ENCODE measurements around the gene RASGRF2.

RASGRF2 gene

DNA sequence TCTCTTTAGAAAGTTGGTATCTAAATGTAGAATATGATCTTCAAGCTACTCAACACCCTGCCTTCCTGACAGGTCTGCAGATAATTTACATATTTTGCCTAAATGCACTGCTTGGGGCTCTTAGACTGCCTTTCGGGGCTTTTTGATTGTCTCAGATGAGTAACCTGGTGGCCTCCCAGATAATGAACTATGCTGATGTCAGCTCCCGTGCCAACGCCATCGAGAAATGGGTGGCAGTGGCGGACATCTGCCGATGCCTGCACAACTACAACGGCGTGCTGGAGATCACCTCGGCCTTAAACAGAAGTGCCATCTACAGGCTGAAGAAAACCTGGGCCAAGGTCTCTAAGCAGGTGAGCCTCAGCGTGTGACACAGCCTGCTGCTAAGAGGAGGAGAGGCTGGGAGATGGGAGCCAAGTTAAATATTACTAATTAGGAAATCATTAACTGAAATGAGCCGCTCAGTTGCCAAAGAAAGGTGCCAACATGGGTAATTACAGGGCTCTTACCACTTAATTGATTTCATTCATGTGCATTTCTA lies 252.1 kb downstream of the RASGRF2 start:
- DNase-seq: no peak

DNA sequence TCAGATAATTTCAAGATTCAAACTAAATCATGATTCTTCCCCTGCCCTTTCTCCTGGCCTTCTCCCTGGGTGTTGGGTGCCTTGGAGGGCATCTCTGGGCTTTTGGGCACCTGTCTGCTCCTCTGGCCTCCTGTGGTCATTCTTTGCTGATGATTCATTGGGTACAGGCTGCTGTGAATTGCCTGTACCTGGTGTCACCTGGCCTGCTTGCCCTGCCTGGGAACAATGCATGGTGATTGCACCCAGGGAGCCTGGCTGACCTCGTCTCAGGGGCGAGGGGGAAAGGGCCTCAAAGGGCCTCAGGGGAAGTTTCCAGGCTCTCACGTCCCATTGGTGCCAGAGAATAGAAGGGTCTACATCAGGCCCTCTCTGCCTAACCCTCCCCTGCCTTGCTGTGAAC lies 252.9 kb downstream of the RASGRF2 start:
- no peak for DNase-seq

DNA sequence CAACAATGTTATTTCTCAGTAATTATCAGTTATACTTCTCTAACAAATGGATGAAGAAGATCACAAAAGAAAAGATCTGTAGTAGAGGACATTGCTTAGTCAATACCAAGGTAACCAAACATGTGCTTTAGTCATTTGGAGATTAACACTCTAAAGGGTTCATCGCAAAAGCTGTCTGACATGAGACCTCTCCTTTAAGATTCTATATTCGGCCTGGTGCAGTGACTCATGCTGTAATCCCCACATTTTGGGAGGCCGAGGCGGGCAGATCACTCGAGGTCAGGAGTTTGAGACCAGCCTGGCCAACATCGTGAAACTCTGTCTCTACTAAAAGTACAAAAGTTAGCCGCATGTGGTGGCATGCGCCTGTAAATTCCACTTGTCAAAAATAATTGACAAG lies 254.7 kb downstream of the RASGRF2 start:
- no peak for DNase-seq

DNA sequence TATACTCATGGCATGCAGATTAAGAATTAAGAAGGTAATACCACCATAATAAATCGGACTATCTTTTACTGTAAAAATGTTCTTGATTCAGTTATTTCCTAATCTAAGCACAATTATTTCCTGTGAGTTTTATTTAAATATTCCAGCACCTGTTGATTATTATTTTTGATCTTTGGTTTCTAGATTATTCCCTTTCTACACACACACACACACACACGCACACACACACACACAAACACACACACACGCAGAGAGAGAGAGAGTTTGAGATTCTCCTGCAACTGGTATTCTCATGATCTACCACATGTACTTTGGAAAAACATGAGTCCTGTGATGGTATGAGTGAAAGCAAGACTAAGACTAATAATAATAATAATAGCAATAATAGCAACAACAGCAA lies 256.0 kb downstream of the RASGRF2 start:
- no peak for DNase-seq

DNA sequence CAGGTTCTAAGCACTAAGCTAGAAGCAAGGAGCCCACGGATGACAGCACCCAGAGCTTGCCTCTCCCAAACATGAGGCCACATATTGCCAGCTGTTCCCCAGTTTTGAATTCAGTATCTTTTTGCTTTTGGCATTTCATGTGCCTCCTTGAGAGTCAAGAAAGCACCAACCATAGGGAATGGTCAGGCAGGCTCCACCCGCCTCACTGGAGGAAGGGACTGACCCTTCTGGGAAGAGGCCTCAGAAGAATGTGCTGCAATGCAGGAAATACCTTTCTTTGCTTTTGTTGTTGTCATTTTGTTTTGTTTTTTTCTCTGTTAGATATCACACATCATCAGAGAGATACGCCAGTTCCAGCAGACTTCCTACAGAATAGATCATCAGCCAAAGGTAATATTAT lies 259.2 kb downstream of the RASGRF2 start:
- DNase-seq: no peak

DNA sequence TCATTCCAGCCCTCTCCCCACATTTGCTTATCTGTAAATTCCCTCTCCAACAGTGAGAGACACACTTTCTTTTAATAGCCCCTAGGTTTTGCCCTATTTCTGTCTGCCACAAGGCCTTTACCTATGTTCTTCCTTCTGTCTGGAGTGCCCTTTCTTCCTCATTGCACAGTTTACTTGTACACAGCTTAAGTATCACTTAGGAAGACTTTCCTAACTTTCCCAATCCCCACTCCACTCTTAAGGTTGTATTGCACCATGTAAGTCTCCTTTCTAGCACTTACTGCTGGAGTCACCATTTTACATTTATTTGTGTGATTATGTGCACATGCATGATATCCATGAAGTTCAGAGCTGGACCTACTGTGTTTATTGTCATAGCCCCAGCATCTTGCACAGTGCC lies 262.1 kb downstream of the RASGRF2 start:
- no peak for DNase-seq

DNA sequence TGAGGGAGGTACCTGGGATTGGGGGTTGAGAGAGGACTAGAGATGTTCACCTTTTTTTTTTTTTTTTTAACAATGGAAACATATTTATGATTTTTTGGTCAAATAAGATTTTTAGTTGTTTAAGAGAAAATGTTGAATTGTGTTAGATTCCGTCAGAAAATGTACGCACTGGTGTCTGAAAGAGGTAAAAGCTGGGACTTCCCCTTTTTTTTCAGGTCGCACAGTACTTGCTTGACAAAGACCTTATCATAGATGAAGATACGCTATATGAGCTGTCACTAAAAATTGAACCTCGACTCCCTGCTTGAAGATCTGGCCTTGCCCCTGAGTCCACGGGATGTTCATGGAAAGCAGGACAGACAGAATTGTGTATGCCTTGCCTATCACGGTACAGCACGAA lies 265.3 kb downstream of the RASGRF2 start:
- DNase-seq: no peak

DNA sequence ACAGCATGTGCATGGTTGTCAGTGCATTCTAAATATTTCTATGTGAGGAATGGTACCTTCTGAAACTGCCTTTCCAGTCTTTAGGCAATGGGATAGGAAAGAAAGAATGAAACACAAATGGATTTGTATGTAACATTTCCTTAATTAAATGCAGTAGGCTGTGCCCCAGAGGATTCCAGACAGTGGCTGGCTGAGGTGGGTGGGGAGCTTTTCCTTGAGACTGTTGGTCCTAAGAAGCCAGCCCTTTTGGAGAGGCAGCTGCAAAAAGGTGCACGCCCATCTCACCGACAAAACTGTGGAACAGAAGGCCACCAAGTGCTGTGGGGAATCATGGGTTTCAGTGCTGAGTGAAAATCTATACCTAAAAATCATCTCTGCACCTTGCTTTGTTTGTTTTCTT lies 266.1 kb downstream of the RASGRF2 start:
- DNase-seq: no peak

DNA sequence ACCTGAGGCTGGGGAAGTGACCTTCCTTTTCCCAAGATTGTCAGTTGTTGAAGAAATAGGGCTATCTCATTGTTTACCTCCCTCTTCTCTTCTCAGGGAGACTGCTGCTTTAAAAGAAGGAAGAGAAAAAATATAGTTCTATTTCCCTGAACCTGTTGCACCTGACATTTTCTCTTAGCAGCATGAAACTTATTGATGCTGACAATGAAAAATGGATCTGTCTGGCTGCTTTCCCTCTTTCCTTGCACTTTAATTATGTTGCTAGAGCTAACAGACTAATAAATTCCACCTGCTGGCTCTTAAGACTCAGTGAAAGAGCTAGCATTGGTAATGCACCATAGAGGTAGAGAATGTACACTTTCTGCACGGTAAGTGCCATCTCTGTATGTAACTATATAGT lies 266.8 kb downstream of the RASGRF2 start:
- DNase-seq: no peak

DNA sequence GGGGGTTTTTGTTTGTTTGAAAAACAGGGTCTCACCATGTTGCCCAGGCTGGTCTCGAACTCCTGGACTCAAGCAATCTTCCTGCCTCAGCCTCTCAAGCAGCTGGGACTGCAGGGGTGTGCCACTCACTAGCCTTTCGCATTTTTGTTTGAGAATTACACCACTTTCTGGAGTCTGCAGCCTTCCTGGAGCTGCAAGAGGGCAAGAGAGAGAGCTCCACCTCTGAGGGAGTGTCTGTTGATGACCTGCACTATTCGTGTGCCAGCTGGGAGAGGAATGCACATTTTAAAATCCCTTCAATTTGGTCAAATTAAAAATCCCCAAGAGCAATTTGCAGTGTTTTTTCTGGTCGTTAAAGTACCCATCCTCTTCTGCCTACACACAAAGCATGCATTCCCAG lies 267.9 kb downstream of the RASGRF2 start:
- no peak for DNase-seq

DNA sequence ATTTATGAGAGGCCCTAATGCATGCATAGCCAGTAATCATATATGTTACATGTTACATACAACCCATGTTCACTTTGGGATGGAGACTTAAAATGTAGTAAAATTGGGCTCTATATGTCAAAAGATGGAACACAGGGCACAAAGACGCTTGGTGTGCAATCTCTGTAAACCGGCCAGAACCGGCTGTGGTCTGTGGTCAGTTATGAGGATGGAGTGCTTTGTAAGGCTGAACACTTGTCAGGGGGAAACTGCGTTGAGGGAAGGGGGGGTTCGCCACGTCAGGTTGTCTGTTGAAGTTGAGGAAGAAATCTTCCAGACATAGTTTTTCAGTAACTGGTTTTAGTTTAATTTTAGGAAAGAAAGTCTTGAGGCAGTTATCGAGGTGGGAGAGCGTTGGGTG lies 270.3 kb downstream of the RASGRF2 start:
- DNase-seq: no peak

DNA sequence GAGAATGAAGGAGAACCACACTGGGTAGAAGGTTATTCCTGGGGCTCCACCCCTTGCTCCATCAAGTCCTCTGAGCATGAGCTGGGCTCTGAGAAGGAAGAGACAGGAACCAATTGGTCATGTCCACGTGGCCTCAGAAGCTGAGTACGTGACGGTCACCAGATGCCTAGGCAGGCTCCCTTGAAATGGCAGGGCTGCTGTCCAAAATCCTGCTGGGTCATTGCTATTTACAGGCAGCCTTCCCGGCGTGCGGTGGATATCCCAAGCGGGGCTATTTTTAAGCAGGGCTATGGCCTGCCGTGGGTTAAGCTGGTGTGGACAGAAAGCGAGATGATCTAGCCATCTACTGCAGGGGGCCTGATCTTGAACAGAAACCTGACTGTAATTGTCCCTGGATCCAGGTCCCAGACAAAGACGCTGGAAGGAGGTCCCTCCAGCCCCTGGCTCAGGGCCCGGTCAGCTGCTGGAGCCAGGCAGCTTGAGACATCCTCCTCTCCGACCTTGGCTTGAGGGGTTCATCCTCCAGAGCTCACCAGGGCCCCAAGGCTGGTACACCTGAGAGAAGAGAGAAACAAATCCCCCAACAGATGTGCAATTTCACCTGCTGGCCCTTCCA lies 272.4 kb downstream of the RASGRF2 start:
- DNase-seq: no peak

DNA sequence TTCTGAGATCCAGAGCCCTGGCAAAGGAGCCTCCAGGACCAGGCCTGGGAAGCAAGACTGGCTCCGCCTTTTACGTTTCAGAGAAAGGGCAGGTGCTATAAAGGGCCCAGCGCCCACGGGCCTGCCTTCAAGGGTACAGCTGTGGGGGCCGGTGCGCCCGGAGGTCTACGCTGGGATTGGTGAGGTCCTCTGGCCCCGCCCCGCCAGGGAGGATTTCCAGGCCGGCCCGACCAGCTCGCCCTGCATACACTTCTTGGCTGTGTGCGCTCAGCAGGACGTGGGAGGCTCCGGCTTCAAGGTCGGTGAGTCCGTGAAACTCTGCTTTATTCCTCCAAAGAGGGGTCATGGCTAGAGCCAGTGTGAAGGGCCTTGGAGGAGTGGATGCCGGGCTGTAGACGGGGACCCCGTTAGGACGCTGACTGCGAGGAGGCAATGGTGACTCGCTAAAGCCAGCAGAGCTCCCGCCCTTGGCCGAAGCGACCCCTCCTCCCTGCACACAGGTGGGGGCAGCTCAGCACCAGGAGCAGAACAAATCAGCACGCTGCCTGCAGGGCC lies 273.0 kb downstream of the RASGRF2 start, which contains the start of gene CKMT2:
CKMT2 (plus strand) TSS at position 243 of the 555 bp plus-strand sequence. CDS start 17,811 bp downstream, outside the sequence.
- DNase-seq: no peak

DNA sequence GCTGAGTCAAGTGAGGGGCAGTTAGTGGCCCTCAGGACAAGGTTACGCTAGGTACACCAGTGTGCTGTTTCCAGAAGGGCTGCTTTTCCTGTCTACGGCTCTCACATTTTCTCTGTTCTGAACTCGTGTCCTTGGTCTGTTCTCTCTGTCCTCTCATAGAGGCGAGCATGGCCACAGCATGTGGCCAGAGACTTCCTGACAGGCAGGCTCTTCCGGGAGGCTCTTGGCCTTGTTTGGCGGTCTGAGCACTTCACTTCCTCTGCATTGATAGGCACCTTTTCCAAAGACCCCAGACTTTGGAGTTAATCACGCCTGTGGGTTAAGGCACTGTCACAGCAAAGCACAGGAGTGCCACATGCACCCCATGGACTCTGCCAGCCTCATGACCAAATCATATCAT lies 274.1 kb downstream of the RASGRF2 start:
- no peak for DNase-seq

DNA sequence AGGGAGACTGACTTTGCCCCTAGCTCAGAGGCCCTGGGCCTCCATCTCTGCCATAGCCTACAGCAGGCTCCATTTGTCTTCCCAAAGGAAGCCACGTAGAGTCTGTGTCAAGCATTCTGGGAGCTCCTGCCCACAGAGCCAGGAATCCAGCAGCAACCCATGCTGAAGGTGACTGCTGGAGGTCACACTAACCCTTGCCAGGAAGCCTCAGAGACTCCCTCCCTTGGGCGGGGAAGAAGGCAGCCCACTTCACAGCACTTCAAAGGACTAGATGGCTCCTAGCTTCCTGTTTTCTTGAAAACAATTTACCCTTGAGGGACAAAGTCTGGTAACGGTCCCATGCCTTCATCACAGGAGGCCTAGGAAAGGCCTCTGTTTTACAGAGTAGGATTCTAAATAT lies 274.6 kb downstream of the RASGRF2 start:
- DNase-seq: no peak

DNA sequence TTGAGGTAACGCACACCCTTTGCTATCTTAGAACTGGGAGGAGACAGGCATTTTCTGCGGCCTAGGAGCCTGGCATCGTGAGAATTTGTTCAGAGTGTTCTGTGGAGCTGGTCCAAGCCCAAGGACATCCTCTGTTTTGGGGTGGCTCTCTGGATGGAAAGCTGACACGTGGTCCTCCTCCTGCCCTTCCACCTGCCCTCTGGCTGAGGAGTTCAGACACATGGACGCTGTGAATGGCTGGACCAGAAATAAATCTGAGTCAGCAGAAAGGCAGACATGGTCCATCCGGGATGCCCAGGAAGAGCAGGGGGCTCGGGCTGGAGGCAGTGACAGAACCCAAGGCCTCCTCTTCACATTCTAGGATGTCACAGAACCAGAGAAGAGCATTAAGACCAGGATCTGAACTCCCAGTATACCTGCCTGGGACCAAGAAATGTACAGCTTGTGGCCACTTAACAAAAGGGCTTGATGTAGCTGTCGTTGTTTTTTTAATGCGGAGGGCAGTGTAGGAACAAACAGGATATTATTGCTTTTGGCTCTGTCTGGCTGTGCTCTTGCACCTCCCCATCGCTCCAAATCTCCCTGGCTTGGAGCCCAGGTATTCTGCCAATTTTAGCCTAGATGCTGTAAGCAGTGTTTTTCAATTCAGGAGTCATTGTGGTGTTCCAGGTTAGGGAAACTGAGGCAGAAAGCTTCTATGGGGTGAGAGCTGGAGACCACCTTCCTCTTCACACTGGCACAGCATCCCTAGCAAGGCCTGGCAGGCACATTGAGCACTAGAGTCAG lies 275.3 kb downstream of the RASGRF2 start:
- DNase-seq: no peak

DNA sequence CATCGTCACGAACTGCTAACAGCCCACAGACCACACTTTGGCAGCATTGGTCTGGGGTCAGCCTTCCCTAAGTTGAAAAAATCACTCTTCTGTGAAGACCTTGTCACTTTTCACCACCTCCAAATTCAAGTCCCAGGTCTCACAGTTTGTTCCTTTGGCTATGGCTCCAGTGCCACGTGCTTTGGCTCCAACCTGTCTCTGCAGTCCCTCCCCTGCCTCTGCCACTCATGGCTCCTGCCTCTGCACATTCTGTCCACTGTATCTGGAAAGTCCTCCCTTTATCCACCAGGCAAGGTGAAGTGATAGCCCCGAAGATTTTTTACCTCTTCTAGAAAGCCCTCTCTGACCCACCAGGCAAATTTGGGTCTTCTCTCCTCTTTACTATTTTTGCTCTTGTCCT lies 278.3 kb downstream of the RASGRF2 start:
- no peak for DNase-seq

DNA sequence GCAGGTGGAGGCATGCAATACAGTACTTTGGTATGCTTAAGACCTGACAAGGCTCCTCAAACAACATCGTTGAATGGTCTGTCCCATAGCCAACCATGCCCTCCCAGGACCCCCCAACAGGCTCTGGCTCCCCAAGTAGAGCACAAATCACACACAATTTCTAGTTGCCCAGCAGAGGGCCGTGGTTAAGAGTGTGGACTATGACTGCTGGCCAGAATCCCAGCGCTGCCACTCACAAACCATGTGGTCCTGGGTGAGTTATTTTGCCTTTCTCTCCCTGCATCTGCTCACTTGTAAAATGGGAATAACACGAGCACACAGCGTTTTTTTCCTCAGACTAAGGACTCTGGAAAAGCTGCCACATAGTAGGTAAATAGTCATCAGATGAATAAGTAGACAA lies 279.4 kb downstream of the RASGRF2 start:
- DNase-seq: no peak

DNA sequence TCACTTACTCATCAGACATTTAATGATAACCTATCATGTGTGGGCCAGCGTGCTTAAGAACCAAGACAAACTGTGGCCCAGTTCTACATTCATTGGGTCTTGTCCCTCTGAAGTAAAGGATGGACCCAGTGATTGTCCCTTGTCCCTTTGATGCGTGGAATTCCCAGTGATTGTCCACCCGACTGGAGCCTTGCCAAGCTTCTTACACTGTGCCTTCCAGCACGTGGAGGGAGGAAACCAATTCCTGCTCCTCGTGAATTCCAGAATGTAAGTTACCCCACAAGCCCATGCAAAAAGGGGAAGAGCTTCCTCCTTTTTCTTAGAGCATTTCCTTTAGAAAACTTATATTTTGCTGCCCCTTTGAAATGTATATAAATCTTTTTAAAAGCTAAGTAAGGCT lies 280.8 kb downstream of the RASGRF2 start:
- no peak for DNase-seq

DNA sequence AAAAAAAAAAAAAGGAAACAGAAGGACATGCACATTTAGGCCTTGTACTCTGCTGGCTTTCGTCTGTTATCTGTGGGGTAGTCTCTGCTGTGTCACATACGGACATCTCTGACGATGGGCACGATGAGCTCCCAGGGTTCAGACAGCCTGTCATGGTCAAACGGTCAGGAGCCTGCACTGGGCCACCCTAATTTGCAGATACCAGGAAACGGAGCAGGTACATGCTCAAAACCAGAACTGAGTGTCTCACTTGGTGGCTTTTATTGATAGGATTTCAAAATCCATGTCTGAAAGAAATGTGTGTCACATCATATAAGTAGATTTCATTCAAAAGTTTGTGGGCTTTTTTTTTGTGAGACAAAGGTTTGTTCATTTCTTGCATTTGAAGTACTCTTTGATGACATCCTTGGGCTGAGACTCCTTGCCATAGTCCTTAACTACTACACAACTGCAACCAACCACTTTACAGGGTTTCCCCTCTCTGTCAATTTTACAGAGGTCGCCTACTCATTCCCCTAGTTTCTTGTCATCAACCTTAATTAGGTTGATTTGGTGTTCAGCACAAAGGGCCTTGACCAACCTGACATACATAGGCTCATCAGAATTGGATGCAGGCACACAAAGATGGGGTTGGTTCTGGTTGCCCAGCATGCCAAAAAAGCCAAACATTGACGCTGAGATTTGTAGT lies 281.9 kb downstream of the RASGRF2 start:
- DNase-seq: no peak

DNA sequence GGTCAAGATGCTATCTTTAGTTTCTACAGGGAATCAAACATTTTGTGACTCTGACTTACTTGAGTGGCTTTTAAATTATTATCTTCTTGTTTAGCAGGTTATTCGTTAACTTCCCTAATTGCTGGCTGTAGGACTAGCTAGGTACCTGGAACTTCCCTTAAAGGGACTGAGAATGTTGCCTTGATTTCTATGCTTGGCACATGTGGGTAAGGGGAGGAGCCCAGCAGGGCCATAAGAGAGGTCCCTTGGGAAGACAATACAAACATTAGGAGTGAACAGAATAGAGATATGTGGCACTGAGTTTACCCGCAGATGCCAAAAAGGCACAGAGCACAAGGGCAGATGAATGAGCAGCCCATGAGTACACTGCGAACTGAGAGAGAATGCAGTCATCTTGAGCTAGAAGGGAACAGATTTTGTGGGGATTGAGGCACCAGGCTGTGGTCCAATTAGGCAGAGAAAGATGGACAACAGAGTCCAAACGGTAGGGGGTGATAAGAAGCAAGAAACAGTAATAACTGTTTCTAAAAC lies 282.8 kb downstream of the RASGRF2 start:
- DNase-seq: no peak

DNA sequence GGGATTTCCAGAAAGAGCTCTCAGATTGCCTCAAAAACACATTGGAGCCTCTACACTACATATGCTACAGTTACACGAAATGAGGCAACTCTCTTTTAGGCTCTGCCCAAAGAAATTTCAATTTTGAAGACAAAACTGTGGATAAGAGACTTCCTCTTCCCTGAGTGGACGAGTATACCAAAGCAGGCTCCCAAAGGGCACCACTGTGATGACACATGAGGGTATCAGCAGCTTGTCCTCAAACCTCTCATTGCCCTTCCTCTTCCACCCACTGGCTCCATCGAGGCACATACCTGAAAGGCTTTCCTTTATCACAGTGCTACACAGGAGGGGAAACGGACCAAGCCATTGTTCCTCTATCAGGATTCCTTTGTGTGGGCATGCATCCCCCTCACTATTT lies 284.3 kb downstream of the RASGRF2 start:
- DNase-seq: no peak

DNA sequence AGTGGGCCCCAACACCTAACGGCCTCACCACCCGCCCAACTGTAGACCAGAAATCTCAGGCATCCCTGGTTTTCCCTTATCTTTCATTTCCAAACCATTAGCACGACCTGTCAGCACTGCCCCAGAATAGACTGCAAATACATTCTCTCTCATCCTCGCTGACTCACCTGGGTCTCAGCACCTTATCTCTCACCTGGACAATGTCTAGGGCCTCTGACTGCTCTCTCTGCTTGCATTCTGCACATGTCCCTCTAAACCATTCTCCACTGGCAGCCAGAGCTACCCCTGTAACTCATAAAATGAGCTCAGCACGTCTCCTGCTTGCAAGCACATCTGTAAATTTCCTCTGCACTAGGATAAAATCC lies 285.7 kb downstream of the RASGRF2 start:
- no peak for DNase-seq
